ENCODE measurements around the gene TMOD1. TPM values are rescaled to one million over a fixed set of nuclear protein-coding genes. Genes with fewer than 3 reads are reported as not detected.

The TMOD1 gene
- total and polyA plus RNA-seq, 9 of the 15 experiments (the other 6 are each of a cell fraction or from before 2014, with no cell fraction given): 7.1 to 41.2 (median 14.2) TPM

DNA sequence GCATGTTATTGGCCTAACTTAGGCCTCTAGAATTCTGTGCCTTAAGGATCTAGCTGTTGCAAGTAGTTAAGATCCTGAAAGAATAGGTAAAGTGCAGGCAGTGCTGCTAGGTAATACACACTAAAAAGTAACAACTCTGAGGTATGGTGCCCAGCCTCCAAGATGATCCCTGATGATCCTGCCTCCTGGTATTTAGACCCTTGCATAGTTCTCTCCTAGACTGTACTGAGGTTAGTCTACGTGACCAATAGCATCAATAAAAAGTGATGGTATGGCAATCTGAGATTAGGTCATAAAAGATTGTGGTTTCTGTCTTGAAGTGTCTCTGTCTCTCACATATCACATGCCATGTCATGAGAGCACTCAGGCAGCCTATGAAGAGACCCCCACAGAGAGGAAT, 122.5 kb downstream of the TMOD1 start:
- FAIRE-seq: no peak
- in situ Hi-C loops (cut with MboI) (no loop called here), intact Hi-C loops (cut with micrococcal nuclease) (no loop called here)
- no peaks in the 10 kb centered on the region for H3K9me3 ChIP-seq (replicated peaks; ENCODE audit: control insufficient read depth, insufficient read depth, low read depth, low read length)
- no peak for DNase-seq (ENCODE audit: extremely low read depth in 1 of 4, low spot score in 3 of 4)
- H3K9ac ChIP-seq (ENCODE audit: insufficient read depth in 1 of 2, low read depth in 2 of 2, low read length in 2 of 2): no peak overlapping the region
- no peak overlapping the region for H2AFZ ChIP-seq (ENCODE audit: low read depth, low read length)
- no peaks in the 10 kb centered on the region for H3K27me3 ChIP-seq (ENCODE audit: control insufficient read depth in 2 of 2, insufficient read depth in 2 of 2, low read length in 2 of 2)
- peaks cover 3% of the 10 kb centered on the region for H3K9me1 ChIP-seq (ENCODE audit: control insufficient read depth, insufficient read depth, low read length)
- H3K4me1 ChIP-seq (replicated peaks in 1 of 2; ENCODE audit: control insufficient read depth in 2 of 2, insufficient read depth in 2 of 2, low read length in 2 of 2): no peaks in the 10 kb centered on the region
- no peaks in the 10 kb centered on the region for H4K20me1 ChIP-seq (replicated peaks; ENCODE audit: control insufficient read depth, insufficient read depth, low read length)
- H3K27ac ChIP-seq (ENCODE audit: extremely low read depth, low read depth, low read length): no peak overlapping the region
- no peak overlapping the region for H3K4me3 ChIP-seq
- ATAC-seq: no peak
- 100% methylated on average over 1 of the region's 1 CpG for WGBS (ENCODE audit: insufficient coverage, low coverage, missing lambda C conversion rate)
- ChIA-PET POLR2A (interaction anchor here (1.3 kb wide), 1 partner anchor 9 kb away, joined by 8 read pairs; the partner anchor contains the start of genes NCBP1 and TSTD2), CTCF (ENCODE audit: low intra/inter-chr PET ratio) (no interaction called here)
- H3K4me2 ChIP-seq (ENCODE audit: insufficient read depth, low read length): no peak overlapping the region
- BruUV-seq (replicated peaks): no TSS peak
- peaks cover 14% of the 10 kb centered on the region for H3K79me2 ChIP-seq (ENCODE audit: control insufficient read depth, insufficient read depth, low read length)
- peaks cover 58% of the 10 kb centered on the region for H3K36me3 ChIP-seq (ENCODE audit: control insufficient read depth, insufficient read depth, low read length)
- no peak for TF ChIP-seq ZNF507 (tag; conservative IDR thresholded peaks at IDR 0.05)
- TF ChIP-seq PYGO2 (tag; IDR thresholded peaks at IDR 0.05): no peak
- TF ChIP-seq, protein P1, sequence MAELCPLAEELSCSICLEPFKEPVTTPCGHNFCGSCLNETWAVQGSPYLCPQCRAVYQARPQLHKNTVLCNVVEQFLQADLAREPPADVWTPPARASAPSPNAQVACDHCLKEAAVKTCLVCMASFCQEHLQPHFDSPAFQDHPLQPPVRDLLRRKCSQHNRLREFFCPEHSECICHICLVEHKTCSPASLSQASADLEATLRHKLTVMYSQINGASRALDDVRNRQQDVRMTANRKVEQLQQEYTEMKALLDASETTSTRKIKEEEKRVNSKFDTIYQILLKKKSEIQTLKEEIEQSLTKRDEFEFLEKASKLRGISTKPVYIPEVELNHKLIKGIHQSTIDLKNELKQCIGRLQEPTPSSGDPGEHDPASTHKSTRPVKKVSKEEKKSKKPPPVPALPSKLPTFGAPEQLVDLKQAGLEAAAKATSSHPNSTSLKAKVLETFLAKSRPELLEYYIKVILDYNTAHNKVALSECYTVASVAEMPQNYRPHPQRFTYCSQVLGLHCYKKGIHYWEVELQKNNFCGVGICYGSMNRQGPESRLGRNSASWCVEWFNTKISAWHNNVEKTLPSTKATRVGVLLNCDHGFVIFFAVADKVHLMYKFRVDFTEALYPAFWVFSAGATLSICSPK (IDR thresholded peaks at IDR 0.05; ENCODE audit: borderline replicate concordance): no peak
- TF ChIP-seq U2AF1 (optimal IDR thresholded peaks at IDR 0.05; ENCODE audit: low read depth, low read length): no peak
- no peak for TF ChIP-seq ZNF121 (CRISPR knock-in tag; conservative IDR thresholded peaks at IDR 0.05)
- TF ChIP-seq TAL1 (IDR thresholded peaks at IDR 0.05): no peak
- no peak for TF ChIP-seq ZNF830 (CRISPR knock-in tag; IDR thresholded peaks at IDR 0.05)
- no peak for TF ChIP-seq NR3C1 (CRISPR knock-in tag; IDR thresholded peaks at IDR 0.05)
- no peak for TF ChIP-seq ZNF316 (IDR thresholded peaks at IDR 0.05)
- TF ChIP-seq ZNF668 (CRISPR knock-in tag; IDR thresholded peaks at IDR 0.05): no peak
- no peak for TF ChIP-seq HDAC8 (tag; IDR thresholded peaks at IDR 0.05)
- no peak for TF ChIP-seq FUS (optimal IDR thresholded peaks at IDR 0.05; ENCODE audit: low read depth, low read length)
- TF ChIP-seq, protein P2, sequence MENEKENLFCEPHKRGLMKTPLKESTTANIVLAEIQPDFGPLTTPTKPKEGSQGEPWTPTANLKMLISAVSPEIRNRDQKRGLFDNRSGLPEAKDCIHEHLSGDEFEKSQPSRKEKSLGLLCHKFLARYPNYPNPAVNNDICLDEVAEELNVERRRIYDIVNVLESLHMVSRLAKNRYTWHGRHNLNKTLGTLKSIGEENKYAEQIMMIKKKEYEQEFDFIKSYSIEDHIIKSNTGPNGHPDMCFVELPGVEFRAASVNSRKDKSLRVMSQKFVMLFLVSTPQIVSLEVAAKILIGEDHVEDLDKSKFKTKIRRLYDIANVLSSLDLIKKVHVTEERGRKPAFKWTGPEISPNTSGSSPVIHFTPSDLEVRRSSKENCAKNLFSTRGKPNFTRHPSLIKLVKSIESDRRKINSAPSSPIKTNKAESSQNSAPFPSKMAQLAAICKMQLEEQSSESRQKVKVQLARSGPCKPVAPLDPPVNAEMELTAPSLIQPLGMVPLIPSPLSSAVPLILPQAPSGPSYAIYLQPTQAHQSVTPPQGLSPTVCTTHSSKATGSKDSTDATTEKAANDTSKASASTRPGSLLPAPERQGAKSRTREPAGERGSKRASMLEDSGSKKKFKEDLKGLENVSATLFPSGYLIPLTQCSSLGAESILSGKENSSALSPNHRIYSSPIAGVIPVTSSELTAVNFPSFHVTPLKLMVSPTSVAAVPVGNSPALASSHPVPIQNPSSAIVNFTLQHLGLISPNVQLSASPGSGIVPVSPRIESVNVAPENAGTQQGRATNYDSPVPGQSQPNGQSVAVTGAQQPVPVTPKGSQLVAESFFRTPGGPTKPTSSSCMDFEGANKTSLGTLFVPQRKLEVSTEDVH (IDR thresholded peaks at IDR 0.05; ENCODE audit: low read depth, partially characterized antibody): no peak
- TF ChIP-seq, protein P3, sequence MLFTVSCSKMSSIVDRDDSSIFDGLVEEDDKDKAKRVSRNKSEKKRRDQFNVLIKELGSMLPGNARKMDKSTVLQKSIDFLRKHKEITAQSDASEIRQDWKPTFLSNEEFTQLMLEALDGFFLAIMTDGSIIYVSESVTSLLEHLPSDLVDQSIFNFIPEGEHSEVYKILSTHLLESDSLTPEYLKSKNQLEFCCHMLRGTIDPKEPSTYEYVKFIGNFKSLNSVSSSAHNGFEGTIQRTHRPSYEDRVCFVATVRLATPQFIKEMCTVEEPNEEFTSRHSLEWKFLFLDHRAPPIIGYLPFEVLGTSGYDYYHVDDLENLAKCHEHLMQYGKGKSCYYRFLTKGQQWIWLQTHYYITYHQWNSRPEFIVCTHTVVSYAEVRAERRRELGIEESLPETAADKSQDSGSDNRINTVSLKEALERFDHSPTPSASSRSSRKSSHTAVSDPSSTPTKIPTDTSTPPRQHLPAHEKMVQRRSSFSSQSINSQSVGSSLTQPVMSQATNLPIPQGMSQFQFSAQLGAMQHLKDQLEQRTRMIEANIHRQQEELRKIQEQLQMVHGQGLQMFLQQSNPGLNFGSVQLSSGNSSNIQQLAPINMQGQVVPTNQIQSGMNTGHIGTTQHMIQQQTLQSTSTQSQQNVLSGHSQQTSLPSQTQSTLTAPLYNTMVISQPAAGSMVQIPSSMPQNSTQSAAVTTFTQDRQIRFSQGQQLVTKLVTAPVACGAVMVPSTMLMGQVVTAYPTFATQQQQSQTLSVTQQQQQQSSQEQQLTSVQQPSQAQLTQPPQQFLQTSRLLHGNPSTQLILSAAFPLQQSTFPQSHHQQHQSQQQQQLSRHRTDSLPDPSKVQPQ (CRISPR knock-in tag; IDR thresholded peaks at IDR 0.05; ENCODE audit: borderline replicate concordance): no peak
- no peak for TF ChIP-seq SMARCC2 (IDR thresholded peaks at IDR 0.05; ENCODE audit: low read depth)

Data from K562 (cell line).